A549 treated with dexamethasone at 1 μM for 4 hours (cell line): ENCODE data around the gene ZNF365. TPM values are rescaled to one million over a fixed set of nuclear protein-coding genes. Genes with fewer than 3 reads are reported as not detected.

ENCODE experiments used
- total RNA-seq: library from RNA; stranded (reverse); fragments of 200-300 nt; extraction: Qiagen RNA extraction; gene quantifications from 5 replicates; pipeline ENCODE4 v1.2.3, GENCODE V29; 2022

The ZNF365 gene, protein sequence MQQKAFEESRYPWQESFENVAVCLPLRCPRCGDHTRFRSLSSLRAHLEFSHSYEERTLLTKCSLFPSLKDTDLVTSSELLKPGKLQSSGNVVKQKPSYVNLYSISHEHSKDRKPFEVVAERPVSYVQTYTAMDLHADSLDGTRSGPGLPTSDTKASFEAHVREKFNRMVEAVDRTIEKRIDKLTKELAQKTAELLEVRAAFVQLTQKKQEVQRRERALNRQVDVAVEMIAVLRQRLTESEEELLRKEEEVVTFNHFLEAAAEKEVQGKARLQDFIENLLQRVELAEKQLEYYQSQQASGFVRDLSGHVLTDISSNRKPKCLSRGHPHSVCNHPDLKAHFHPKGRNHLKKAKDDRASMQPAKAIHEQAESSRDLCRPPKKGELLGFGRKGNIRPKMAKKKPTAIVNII
- total RNA-seq = 0.68 to 1.1 TPM (median 0.93 TPM) in 5 replicates

DNA sequence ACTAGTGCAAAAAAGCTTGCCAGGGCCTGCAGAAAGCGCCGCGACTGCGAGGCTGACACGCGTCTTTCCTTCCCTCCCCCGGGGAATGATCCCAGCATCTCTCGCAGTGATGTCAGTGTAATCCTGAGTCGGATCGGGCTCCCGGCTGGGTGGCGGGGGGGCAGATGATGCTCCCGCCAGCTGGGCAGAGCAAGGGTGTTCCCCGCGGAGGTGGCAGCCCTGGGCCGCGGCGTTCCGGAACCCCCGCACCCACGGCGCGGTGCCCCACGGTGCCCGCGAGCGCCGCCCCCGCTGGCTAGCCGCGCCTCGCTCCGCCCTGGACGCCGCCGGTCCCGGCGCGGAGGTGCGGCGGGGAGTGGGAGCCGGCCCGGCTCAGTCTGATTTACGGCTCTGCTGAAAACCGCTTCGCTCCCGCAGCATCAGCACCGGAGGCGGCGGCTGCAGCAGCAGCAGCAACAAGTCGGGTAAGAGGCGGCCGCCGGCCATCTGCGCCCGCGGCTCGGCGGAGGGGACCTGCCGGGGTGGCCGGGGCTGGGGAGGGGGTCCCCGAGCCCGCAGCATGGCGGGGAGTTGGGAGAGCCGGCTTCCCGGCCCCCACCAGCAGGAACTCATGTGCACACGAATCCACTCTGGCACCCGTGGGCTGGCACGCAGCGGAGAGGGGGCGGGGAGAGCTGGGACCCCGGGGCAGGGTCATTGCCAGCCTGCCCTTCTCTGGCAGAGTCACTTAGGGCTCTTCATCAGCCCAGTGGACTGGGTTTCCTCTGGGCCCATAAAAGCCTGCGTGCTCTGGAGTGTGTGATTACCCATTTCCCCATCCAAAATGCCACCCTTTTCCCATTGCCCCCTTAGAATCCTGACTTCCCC, at the start of gene ZNF365:
Gene ZNF365 (plus strand): TSS at position 375 of the 867 bp plus-strand sequence. CDS start 1,825 bp downstream, outside the sequence.

Other genes starting within 250 kb of the ZNF365 start
- gene RTKN2, start 105.5 kb upstream of the ZNF365 start, total RNA-seq = 0.69 to 1.0 TPM (median 0.87 TPM) in 5 replicates